IMR-90 (cell line): ENCODE data around the gene PCDHGB5. TPM values are rescaled to one million over a fixed set of nuclear protein-coding genes. Genes with fewer than 3 reads are reported as not detected.

Experiments used
- ATAC-seq: fragments of 200-7000 bp; cut with Tn5 transposase; 2 replicates; pipeline ENCODE4 v1.9.1; 2020; ENCODE audit warnings: low read depth, mild to moderate bottlenecking, moderate library complexity
- BruUV-seq: library from RNA; stranded (reverse); fragments of 400-500 nt; replicated peaks from 2 replicates; lab custom pipeline; 2021; lab: Mats Ljungman, UMichigan
- CTCF ChIA-PET: fragments of 300-600 bp; formaldehyde crosslinking; extraction: SDS; loops from one replicate; lab custom pipeline; 2021; ENCODE audit warnings: antibody characterized with exemption; lab: Yijun Ruan, JAX
- POLR2A ChIA-PET: fragments of 300-600 bp; sonication (Branson Sonifier 250); formaldehyde crosslinking; loops from one replicate; lab custom pipeline; 2022; ENCODE audit warnings: antibody characterized with exemption; ENCODE audit not compliant: unreplicated experiment; lab: Charles Lee
- DNase-seq: peaks from one replicate; pipeline ENCODE4 v3.0.0; 2013
- H2AFZ ChIP-seq: replicated peaks from 2 replicates; pipeline ENCODE3; 2013; ENCODE audit warnings: low read length, mild to moderate bottlenecking; ENCODE audit not compliant: poor library complexity
- H2AK5ac ChIP-seq: 2 replicates; pipeline ENCODE4 v1.6.1; 2013; ENCODE audit warnings: low read depth, low read length, inconsistent platforms
- H2AK9ac ChIP-seq: replicated peaks from 2 replicates; pipeline ENCODE3; 2013; ENCODE audit warnings: mild to moderate bottlenecking, low read depth, low read length, moderate library complexity; ENCODE audit not compliant: poor library complexity
- H2BK120ac ChIP-seq: 2 replicates; pipeline ENCODE4 v1.6.1; 2013; ENCODE audit warnings: low read depth, low read length, inconsistent platforms
- H2BK15ac ChIP-seq: 3 replicates; pipeline ENCODE4 v1.6.1; 2013; ENCODE audit warnings: low read depth, low read length, inconsistent platforms
- H2BK20ac ChIP-seq: 2 replicates; pipeline ENCODE4 v1.6.1; 2013; ENCODE audit warnings: low read depth, mild to moderate bottlenecking, inconsistent platforms, low read length, moderate library complexity
- H2BK5ac ChIP-seq: 2 replicates; pipeline ENCODE4 v1.6.1; 2013; ENCODE audit warnings: mild to moderate bottlenecking, low read depth, low read length, inconsistent platforms; ENCODE audit not compliant: poor library complexity, severe bottlenecking
- H3K14ac ChIP-seq: replicated peaks from 2 replicates; pipeline ENCODE4 v1.6.1; 2013; ENCODE audit warnings: low read depth, low read length, inconsistent platforms
- H3K18ac ChIP-seq: 2 replicates; pipeline ENCODE4 v1.6.1; 2013; ENCODE audit warnings: low read depth, low read length, control low read depth
- H3K23ac ChIP-seq: 2 replicates; pipeline ENCODE4 v1.6.1; 2013; ENCODE audit warnings: low read depth, low read length, inconsistent platforms
- H3K27ac ChIP-seq: 2 replicates; pipeline ENCODE4 v1.5.1; 2013; ENCODE audit warnings: mild to moderate bottlenecking, control low read depth, low read length; ENCODE audit not compliant: insufficient read depth
- H3K27me3 ChIP-seq: 2 replicates; pipeline ENCODE4 v1.6.1; 2013; ENCODE audit warnings: low read length; ENCODE audit not compliant: control insufficient read depth, insufficient read depth
- H3K36me3 ChIP-seq: 2 replicates; pipeline ENCODE4 v1.6.1; 2013; ENCODE audit warnings: low read length, mixed read lengths; ENCODE audit not compliant: control insufficient read depth, insufficient read depth
- H3K4ac ChIP-seq: 2 replicates; pipeline ENCODE4 v1.6.1; 2013; ENCODE audit warnings: low read depth, low read length, inconsistent platforms
- H3K4me1 ChIP-seq: 2 replicates; pipeline ENCODE4 v1.6.1; 2013; ENCODE audit warnings: low read length, mixed read lengths; ENCODE audit not compliant: control insufficient read depth, insufficient read depth
- H3K4me2 ChIP-seq: 2 replicates; pipeline ENCODE4 v1.6.1; 2013; ENCODE audit warnings: low read depth, mild to moderate bottlenecking, control low read depth, low read length, moderate library complexity
- H3K4me3 ChIP-seq: 2 replicates; pipeline ENCODE4 v1.5.1; 2013; ENCODE audit warnings: low read depth, mild to moderate bottlenecking, control low read depth, low read length, moderate library complexity; ENCODE audit not compliant: insufficient read depth
- H3K56ac ChIP-seq: 2 replicates; pipeline ENCODE4 v1.6.1; 2013; ENCODE audit warnings: low read length, inconsistent platforms; ENCODE audit not compliant: insufficient read depth; ENCODE audit errors: extremely low read depth
- H3K79me1 ChIP-seq, 2 experiments: 2 replicates each; pipeline ENCODE4 v1.6.1; 2013; ENCODE audit warnings: low read length in 2 of 2, inconsistent platforms in 1 of 2, low read depth in 1 of 2
- H3K9ac ChIP-seq: 2 replicates; pipeline ENCODE4 v1.6.1; 2013; ENCODE audit warnings: low read depth, low read length, control low read depth
- H3K9me1 ChIP-seq: 2 replicates; pipeline ENCODE4 v1.6.1; 2013; ENCODE audit warnings: low read length, inconsistent platforms; ENCODE audit not compliant: insufficient read depth
- H3K9me3 ChIP-seq: 2 replicates; pipeline ENCODE4 v1.6.1; 2013; ENCODE audit warnings: low read length; ENCODE audit not compliant: control insufficient read depth, insufficient read depth
- H4K20me1 ChIP-seq: 2 replicates; pipeline ENCODE4 v1.6.1; 2013; ENCODE audit warnings: low read length, inconsistent platforms; ENCODE audit not compliant: insufficient read depth
- H4K5ac ChIP-seq: 2 replicates; pipeline ENCODE4 v1.6.1; 2013; ENCODE audit warnings: mild to moderate bottlenecking, low read depth, low read length, control low read depth
- H4K8ac ChIP-seq, 2 experiments: 2 replicates each; pipeline ENCODE4 v1.6.1; 2013; ENCODE audit warnings: low read depth in 2 of 2, low read length in 2 of 2, control low read depth in 1 of 2, inconsistent platforms in 1 of 2
- H4K91ac ChIP-seq: 2 replicates; pipeline ENCODE4 v1.6.1; 2013; ENCODE audit warnings: low read depth, low read length, inconsistent platforms; ENCODE audit not compliant: insufficient read depth
- BHLHE40 ChIP-seq: fragments of 150-350 bp; IDR thresholded peaks from 2 replicates; pipeline ENCODE4 v1.6.1; 2016; ENCODE audit warnings: mild to moderate bottlenecking, low read depth, low read length
- CEBPB ChIP-seq: IDR thresholded peaks from 2 replicates; pipeline ENCODE4 v1.6.1; 2012; ENCODE audit warnings: low read depth, low read length, improper control_type of control experiment
- CHD1 ChIP-seq: IDR thresholded peaks from 2 replicates; pipeline ENCODE4 v1.6.1; 2012; ENCODE audit warnings: low read depth, low read length, improper control_type of control experiment
- FOS ChIP-seq: fragments of 150-350 bp; IDR thresholded peaks from 2 replicates; pipeline ENCODE4 v1.6.1; 2016; ENCODE audit warnings: low read depth, low read length
- MAFK ChIP-seq: IDR thresholded peaks from 2 replicates; pipeline ENCODE4 v1.6.1; 2012; ENCODE audit warnings: low read depth, low read length, improper control_type of control experiment
- MAZ ChIP-seq: IDR thresholded peaks from 2 replicates; pipeline ENCODE4 v1.6.1; 2012; ENCODE audit warnings: low read depth, mild to moderate bottlenecking, low read length, improper control_type of control experiment, moderate library complexity, borderline replicate concordance
- MXI1 ChIP-seq: IDR thresholded peaks from 2 replicates; pipeline ENCODE4 v1.6.1; 2012; ENCODE audit warnings: low read depth, mild to moderate bottlenecking, low read length, moderate library complexity, borderline replicate concordance
- NFE2L2 ChIP-seq: fragments of 150-350 bp; IDR thresholded peaks from 2 replicates; pipeline ENCODE4 v1.6.1; 2016; ENCODE audit warnings: low read depth, mild to moderate bottlenecking, low read length
- POLR2A ChIP-seq: IDR thresholded peaks from 2 replicates; pipeline ENCODE4 v1.6.1; 2012; ENCODE audit warnings: mild to moderate bottlenecking, low read depth, low read length
- RAD21 ChIP-seq: IDR thresholded peaks from 2 replicates; pipeline ENCODE4 v1.6.1; 2012; ENCODE audit warnings: low read length, improper control_type of control experiment
- RCOR1 ChIP-seq: IDR thresholded peaks from 2 replicates; pipeline ENCODE4 v1.6.1; 2012; ENCODE audit warnings: mild to moderate bottlenecking, low read length, improper control_type of control experiment; ENCODE audit not compliant: insufficient replicate concordance
- RFX5 ChIP-seq: IDR thresholded peaks from 2 replicates; pipeline ENCODE4 v1.8.0; 2012; ENCODE audit warnings: low read depth, mild to moderate bottlenecking, low read length, moderate library complexity
- SMC3 ChIP-seq: fragments of 150-350 bp; IDR thresholded peaks from 2 replicates; pipeline ENCODE4 v1.6.1; 2016; ENCODE audit warnings: low read depth, mild to moderate bottlenecking, antibody characterized with exemption, low read length, moderate library complexity
- WGBS, 2 experiments: methylation state at CpG; one replicate each; pipeline versions ENCODE4 v1.1.5 to v1.1.7; 2013; ENCODE audit warnings: missing lambda C conversion rate in 2 of 2; ENCODE audit not compliant: insufficient read length in 1 of 2; ENCODE audit errors: extremely low coverage in 2 of 2; 5-methylcytosine and 5-hydroxymethylcytosine counted together
- dilution Hi-C: fragments of 300-500 bp; cut with HindIII; formaldehyde crosslinking; loops from one replicate; pipeline ENCODE4 v1.14.3; 2018; ENCODE audit warnings: low sequenced_read_pairs; ENCODE audit not compliant: unreplicated experiment
- in situ Hi-C: fragments of 300-500 bp; cut with MboI; formaldehyde crosslinking; loops from 3 replicates; pipeline ENCODE4 v1.14.3; 2019; ENCODE audit warnings: low sequenced_read_pairs, inconsistent platforms, mixed read lengths
- intact Hi-C: fragments of 100-400 bp; cut with micrococcal nuclease; formaldehyde crosslinking; loops from 2 replicates; pipeline ENCODE4 v1.10.0; 2022
- polyA plus RNA-seq, 3 experiments: library from polyadenylated mRNA; depleted of rRNA; stranded (reverse); fragments of >200 nt; gene quantifications; 2 replicates each; pipeline ENCODE4 v1.2.3, GENCODE V29; 2012; ENCODE audit warnings: low replicate concordance in 1 of 3
- total RNA-seq: library from RNA; depleted of rRNA; stranded (reverse); fragments of >200 nt; gene quantifications from 2 replicates; pipeline ENCODE4 v1.2.3, GENCODE V29; 2012
- TF ChIP-seq, protein P1 (sequence below): fragments of 150-350 bp; IDR thresholded peaks from 2 replicates; pipeline ENCODE4 v1.6.1; 2017; ENCODE audit warnings: mild to moderate bottlenecking, antibody characterized with exemption, low read length, low read depth
- TF ChIP-seq, protein P2 (sequence below): conservative IDR thresholded peaks from 2 replicates; pipeline ENCODE4 v1.5.1; 2012; ENCODE audit warnings: mild to moderate bottlenecking, low read depth, low read length, improper control_type of control experiment
- TF ChIP-seq, protein P3 (sequence below): fragments of 150-350 bp; IDR thresholded peaks from 2 replicates; pipeline ENCODE4 v1.6.1; 2016; ENCODE audit warnings: low read depth, mild to moderate bottlenecking, low read length, moderate library complexity, borderline replicate concordance

Gene PCDHGB5
- total and polyA plus RNA-seq, 2 of the 4 experiments (the other 2 are of a cell fraction) = 17.2 to 20.0 TPM

DNA sequence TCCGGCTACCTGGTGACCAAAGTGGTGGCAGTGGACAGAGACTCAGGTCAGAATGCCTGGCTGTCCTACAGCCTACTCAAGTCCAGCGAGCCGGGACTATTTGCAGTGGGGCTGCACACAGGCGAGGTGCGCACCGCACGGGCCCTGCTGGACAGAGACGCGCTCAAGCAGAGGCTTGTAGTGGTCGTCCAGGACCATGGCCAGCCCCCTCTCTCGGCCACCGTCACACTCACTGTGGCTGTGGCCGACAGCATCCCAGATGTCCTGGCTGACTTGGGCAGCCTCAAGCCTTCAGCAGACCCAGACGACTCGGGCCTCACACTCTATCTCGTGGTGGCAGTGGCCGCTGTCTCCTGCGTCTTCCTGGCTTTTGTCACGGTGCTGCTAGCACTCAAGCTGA lies 40.8 kb upstream of the PCDHGB5 start:
- dilution Hi-C loops = no loop called here
- Histone ChIP-seq H3K9ac (no peak overlapping the region), H3K4me1 (no peaks in the 10 kb centered on the region), H2BK20ac (no peak overlapping the region), H2BK15ac (no peak overlapping the region), H3K36me3 (peaks cover 5% of the 10 kb centered on the region; the same call in 1 of the 2 replicates), H4K8ac (no peak overlapping the region), H3K9me1 (no peaks in the 10 kb centered on the region), H2AFZ (peak overlapping the region; percentile 28), H2AK5ac (no peak overlapping the region), H2BK120ac (no peak overlapping the region), H3K56ac (no peak overlapping the region), H3K23ac (no peak overlapping the region), H3K4ac (no peak overlapping the region), H3K79me1 (no peaks in the 10 kb centered on the region), H3K27ac (no peak overlapping the region), H2AK9ac (no peak overlapping the region), H3K18ac (no peak overlapping the region), H3K9me3 (peaks cover 59% of the 10 kb centered on the region), H4K20me1 (no peaks in the 10 kb centered on the region), H3K4me3 (no peak overlapping the region), H3K27me3 (no peaks in the 10 kb centered on the region), H4K5ac (no peak overlapping the region), H4K91ac (no peak overlapping the region), H2BK5ac (no peak overlapping the region), H3K14ac (no peak overlapping the region; the same call in 1 of the 2 replicates), H3K4me2 (no peak overlapping the region)
- no peak for DNase-seq
- no peak for ATAC-seq
- in situ Hi-C loops = no loop called here
- ChIA-PET CTCF (no interaction called here), POLR2A (no interaction called here)
- TF ChIP-seq NFE2L2 (no peak), POLR2A (no peak), MAFK (no peak), RFX5 (no peak), RCOR1 (no peak), SMC3 (no peak), RAD21 (no peak), BHLHE40 (no peak), CHD1 (no peak), FOS (no peak), CEBPB (no peak), MAZ (no peak), MXI1 (no peak)
- TF ChIP-seq, protein P1, sequence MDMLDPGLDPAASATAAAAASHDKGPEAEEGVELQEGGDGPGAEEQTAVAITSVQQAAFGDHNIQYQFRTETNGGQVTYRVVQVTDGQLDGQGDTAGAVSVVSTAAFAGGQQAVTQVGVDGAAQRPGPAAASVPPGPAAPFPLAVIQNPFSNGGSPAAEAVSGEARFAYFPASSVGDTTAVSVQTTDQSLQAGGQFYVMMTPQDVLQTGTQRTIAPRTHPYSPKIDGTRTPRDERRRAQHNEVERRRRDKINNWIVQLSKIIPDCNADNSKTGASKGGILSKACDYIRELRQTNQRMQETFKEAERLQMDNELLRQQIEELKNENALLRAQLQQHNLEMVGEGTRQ = no peak
- TF ChIP-seq, protein P2, sequence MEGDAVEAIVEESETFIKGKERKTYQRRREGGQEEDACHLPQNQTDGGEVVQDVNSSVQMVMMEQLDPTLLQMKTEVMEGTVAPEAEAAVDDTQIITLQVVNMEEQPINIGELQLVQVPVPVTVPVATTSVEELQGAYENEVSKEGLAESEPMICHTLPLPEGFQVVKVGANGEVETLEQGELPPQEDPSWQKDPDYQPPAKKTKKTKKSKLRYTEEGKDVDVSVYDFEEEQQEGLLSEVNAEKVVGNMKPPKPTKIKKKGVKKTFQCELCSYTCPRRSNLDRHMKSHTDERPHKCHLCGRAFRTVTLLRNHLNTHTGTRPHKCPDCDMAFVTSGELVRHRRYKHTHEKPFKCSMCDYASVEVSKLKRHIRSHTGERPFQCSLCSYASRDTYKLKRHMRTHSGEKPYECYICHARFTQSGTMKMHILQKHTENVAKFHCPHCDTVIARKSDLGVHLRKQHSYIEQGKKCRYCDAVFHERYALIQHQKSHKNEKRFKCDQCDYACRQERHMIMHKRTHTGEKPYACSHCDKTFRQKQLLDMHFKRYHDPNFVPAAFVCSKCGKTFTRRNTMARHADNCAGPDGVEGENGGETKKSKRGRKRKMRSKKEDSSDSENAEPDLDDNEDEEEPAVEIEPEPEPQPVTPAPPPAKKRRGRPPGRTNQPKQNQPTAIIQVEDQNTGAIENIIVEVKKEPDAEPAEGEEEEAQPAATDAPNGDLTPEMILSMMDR = no peak
- TF ChIP-seq, protein P3, sequence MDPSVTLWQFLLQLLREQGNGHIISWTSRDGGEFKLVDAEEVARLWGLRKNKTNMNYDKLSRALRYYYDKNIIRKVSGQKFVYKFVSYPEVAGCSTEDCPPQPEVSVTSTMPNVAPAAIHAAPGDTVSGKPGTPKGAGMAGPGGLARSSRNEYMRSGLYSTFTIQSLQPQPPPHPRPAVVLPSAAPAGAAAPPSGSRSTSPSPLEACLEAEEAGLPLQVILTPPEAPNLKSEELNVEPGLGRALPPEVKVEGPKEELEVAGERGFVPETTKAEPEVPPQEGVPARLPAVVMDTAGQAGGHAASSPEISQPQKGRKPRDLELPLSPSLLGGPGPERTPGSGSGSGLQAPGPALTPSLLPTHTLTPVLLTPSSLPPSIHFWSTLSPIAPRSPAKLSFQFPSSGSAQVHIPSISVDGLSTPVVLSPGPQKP = no peak
- WGBS, 2 experiments = 64% methylated on average over 13 of the region's 19 CpGs; no CpG with 5 or more reads in 1 of the 2 experiments
- BruUV-seq = no TSS peak
- intact Hi-C loops = no loop called here
